HG02840 (cell line): Measurements from ENCODE around the gene LRFN2.

Experiments
- ATAC-seq: cut with Tn5 transposase; IDR thresholded peaks from one replicate; pipeline ENCODE4 v1.9.1; 2021; ENCODE audit warnings: mild to moderate bottlenecking, moderate library complexity, moderate number of reproducible peaks; ENCODE audit not compliant: unreplicated experiment, low FRiP score

LRFN2 gene

DNA sequence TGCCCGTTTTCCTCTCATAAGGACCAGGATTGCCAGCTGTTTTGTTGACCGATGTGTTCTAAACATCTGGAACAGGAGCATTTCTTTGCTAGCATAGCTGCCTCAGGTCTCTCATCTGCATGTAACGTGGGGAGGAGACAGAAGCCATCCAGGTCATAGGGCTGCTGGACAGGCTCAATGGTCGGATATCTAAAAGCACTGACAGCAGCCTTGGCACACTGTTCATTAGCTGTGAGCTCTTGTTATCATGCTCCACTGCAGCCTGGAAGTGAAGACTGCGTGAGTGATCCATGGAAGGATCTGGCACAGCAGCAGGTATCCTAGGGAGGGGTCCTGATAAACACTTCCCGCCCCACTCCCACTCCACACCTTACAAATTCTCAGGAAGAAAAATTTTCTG lies 175.3 kb downstream of the LRFN2 start:
- ATAC-seq, result no peak

- ATAC-seq, result no peak
Measured at GRCh38 chr6:40410821-40411220, 176.3 kb downstream of the LRFN2 start.

DNA sequence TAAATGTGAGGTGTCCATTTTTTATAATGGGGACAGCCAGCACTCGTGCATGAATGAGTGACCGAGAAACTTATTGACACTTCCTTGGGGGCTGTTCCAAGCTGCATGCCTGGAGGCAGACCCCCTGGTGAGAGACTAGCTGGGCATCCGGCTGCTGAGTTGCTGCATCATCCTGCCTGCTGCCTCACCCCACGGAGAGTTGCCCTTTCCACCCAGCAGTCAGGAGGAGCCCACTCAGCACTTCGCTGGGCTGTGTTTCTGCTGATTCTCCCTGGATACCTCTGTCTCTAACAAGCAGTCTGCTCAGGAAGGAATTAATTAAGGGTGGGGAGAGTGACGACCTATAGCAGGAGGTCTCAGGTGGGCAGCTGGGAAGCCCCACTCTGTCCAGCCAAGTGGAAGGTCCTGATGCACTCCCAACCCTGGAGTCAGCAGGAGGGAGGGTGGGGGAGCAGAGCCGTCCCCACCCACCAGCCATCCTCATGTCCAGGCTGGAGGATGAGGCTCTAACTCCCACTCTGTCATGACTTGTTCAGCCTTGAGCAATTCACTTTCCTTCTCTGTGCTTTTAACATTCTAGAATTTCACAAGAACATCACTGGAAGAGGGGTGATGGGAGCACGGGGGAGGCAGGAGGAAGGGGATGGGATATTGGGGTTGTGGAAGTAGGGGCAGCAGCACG lies 177.3 kb downstream of the LRFN2 start:
- no peak for ATAC-seq

DNA sequence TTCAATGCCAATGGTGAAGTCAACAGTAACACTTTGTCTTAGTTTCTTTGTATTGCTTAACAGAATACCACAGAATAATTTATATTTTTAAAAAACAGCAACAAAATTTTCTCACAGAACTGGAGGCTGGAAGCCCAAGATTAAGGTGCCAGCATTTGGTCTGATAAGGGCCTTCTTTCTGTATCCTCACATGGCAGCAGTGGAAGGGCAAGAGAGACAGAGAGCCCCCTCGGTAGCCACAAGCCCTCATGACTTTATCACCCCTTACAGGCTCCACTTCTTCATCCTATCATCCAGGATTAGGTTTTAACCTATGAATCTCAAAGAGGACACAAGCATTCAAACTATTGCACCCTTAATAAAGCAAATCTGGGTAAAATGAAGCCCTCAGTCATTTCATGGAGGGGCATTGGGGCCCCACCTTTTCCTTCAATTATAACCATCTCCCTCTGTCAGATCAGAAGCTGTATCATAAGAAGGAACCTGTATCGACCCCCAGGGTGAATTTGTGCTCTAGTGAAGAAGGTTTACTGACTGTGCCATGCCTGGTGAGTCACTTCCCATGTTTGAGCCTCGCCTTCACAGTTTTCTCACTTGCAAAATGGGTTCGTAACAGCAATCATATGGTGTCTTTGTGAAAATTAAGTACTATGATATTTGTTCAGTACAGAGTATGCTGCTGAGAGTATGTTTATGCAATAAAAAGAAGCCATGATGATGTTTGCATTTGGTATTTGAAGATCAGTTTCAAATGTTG lies 178.2 kb downstream of the LRFN2 start:
- ATAC-seq, result no peak

GRCh38 chr6:40407239-40407638 lies 179.9 kb downstream of the LRFN2 start:
- no peak for ATAC-seq

DNA sequence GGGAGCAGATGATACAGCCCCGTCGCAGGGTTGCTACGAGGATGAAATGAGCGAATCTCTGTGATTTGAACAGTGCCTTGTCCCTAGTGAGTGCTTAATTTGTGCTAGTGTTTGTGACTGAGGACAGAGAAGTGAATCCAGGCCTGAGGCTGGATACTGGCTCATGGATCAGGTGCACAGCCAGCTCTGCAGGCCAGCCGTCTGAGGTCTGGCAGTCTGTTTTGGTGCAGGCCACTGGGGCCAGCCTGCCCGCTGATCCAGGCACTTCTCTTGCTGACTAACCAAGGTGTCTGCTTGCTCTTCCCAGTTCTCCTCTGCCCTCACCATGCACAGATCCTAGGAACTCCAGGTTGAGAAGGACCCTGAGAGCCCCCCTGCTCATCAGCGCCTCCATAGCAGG lies 181.0 kb downstream of the LRFN2 start:
- ATAC-seq, result no peak

DNA sequence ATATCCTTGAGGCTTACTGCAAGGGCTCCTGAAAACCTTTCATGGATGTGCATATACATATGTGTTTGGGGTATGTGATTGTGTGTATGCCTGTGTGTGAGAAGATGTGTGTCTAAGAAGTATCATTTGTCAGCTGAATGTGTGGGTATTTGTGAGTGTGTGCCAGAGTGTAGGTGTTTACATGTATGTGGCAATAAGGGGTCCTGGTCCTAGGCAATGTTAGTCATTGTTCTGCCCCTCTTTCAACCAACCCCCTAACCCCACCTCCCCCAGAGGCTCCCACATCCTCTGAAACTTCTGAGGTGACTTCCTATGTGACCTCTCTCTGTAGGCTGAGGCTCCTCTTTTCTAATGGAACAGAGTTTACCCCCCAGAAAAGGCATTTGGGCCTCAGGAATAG lies 186.4 kb downstream of the LRFN2 start:
- ATAC-seq, result no peak

- ATAC-seq, result no peak
Measured at GRCh38 chr6:40399888-40400457, 187.2 kb downstream of the LRFN2 start.

DNA sequence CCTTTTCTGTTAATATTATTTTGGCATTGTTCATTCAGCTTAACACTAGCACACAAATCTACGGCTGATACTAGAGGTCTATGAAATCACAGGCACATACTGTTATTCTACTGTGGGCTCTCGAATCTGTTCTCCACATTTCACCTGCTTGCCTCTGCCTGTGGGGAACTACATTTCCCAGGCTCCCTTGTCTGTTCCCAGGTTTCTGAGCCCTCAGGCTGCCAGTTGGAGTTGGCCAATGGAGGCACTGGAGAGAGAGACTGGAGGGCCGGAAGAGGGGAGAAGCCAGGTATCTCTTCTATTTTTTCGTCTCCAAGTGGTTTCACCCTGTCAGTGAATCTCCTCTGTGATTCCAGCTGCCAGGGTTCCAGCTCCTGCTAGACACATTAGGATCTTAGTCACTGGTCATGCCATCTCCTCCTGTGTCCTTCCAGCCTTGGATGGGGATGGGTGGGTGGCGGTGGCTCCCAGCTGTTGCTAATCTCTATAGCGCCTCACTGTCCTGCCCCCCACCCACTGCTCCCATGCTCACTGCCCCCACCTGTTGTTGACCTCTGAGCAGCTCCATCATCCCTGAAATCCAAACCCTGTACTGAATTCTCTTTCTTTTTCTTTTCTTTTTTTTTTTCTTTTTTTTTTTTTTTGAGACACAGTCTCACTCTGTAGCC lies 188.2 kb downstream of the LRFN2 start:
- ATAC-seq, result no peak

DNA sequence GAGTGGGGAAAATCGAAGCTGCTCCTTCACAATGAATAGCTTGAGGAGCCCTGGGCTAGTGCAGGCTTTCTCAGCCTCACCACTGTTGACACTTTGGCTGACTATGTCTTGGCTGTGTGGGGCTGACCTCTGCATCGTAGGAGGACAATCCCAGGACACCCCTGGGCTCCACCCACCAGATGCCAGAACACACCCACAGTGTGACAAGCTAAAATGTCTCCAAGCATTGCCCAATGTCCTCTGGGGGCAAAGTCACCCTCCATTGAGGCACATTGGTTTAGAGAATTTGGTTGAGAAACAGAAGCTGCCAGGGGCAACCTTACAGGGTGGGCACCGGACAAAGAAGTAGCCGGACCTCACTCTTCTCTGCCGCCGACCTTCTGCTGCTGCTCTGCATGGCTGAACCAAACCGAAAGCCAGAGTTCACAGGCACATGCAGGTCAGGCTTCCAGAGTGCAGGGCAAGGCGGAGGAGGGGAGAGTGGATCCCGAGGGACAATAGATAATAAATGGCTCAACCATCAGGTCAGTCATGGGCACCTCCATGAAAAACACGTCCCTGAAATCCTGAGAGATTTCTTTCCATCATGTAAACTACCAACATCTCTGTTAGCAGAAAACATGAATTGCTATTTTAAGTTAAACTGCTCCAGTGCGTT lies 189.0 kb downstream of the LRFN2 start:
- no peak for ATAC-seq

GRCh38 chr6:40397287-40398033 lies 189.7 kb downstream of the LRFN2 start:
- ATAC-seq, result no peak

DNA sequence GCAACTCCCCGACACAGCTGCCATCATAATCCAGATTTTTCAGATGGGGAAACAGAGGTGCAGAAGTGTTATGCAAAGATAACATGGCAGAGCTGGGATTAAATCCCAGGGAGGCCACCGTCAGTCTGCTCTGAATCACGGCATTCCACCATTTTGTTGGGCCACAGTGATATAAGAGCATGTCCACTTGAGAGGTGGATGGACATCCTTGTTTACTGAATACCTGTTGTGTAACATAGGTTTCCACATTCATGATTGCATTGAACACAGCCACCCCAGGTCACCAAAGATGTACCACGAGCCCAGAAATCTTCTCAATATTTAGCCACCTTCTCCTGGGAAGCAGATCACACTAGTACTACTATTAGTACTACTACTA lies 191.5 kb downstream of the LRFN2 start:
- no peak for ATAC-seq

DNA sequence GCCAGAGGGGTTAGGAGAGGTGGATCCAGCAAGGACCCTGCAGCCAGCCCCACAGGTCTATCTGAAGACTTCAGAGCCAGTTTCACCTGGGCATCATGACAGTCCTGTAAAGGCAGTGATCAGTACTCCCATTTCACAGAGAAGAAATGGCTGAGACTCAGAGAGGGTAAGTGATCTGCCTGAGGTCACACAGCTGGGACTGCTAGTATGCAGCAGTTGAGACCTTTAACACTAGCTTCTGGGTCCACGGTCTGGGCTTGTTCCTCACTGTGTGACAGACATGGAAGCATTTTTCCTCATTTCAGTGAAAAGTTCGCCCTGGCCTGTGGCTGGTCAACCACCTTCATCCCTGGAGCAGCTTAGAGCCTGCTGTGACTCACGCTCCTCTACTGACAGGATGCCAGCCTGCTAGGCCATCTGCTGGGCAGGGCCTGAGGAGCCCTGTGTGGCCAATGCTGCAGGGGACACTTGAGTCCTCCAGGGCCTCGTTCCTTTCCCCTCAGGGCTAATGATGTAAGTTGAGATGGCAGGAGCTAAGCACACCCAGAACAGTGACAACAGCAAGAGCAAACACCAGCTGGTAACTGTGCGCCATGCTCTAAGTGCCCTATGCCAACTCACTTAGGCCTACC lies 192.0 kb downstream of the LRFN2 start:
- no peak for ATAC-seq

- no peak for ATAC-seq
Measured at GRCh38 chr6:40394381-40394780, 192.8 kb downstream of the LRFN2 start.

DNA sequence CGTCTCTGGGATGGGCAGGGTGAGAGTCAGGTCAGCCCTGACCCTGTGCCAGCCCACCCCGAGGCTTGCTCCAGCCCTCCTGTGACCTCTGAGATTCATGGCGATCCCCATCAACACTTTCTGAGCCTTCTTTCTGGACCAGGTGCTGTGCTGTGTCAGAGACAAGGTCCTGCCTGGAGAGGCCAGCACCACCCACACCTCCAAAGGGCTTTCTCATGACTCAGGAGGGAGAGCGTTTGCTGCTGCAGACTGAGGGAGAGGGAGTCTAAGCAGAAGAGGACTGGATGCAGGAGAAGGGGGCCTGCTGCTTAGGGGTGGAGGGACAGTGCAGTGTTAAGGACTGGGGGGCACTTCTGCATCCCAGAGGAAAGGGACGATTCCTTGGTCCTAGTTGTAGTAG lies 193.5 kb downstream of the LRFN2 start:
- ATAC-seq, result no peak

DNA sequence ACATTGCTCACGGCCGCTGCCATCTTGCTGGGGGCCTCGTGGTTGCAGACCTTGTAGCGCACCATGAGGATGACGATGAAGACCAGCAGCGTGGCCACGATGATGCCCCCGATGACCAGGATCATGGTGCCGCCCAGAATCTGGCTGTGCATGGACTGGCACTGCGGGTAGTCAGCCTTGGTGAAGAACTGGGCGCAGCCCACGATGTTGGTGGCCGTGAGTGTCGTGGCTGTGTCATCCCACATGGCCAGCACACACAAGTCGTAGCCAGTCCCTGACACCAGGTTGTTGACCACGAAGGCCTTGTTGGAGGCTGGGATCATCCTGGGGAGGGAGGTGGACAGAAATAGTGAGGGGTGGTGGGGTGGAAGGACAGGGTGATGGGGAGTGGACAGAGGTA lies 194.6 kb downstream of the LRFN2 start:
- ATAC-seq, result no peak

DNA sequence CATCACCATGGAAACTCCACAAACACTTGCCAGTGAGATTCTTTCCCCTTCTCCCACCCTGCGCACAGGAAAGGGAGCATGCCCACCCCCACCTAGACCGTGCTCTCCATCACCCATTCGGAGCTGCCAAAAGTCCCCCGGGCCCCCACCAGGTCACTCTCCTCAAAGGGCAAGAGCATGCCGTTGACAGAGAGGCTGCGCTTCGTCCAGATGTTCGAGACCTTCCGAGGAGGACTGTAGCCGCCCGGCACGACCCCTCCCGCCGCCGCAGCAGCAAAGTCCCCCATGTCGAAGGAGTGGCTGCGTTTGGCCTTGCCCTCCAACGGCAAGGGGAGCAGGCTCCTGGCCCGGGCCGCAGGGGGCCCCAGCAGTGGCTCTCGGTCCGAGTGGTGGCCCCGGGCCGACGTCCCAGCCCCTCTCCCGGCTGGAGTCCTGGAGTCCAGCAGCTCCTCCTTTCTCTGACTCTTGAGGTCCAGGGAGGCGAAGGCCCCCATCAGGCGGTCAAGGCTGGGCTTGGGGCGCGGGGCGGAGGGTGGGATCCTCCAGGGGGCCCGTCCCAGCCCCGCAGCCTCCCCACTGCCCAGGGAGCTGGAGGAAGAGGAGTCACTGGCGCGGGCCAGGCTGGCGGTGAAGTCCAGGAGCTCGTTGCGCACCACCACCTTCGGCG lies 195.2 kb downstream of the LRFN2 start:
- no peak for ATAC-seq

GRCh38 chr6:40391086-40391485 lies 196.1 kb downstream of the LRFN2 start:
- ATAC-seq, result no peak

DNA sequence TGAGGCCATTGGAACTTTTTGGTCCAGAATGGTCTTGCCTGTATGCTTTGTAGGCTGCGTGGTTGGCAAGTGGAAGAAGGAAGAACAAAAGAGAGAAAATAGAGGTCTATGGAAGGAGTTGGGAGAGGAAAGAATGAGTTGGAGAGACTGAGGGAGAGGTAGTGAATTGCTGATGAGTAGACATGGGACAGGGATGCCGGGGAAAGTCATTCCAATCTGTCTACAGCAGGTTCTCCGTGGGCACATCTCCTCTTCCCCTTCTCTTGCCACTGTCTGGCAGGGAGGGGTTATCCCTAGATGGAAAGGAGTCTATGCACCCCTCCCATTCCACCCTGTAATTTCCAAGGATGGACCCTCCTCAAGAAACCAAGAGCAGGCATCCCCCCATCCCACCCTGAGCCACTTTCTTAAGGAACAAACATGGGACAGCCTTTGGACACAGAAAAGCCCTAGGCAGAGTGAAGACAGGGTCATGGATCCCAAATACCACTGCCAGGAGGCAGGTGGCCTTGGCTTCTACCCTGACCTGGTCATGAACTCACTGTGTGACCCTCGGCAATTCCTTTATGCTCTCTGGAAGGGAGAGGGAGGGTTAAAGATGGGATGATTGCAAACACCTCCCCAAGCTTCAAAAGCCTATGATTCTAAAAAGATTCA lies 196.9 kb downstream of the LRFN2 start:
- ATAC-seq, result no peak
